CD4-positive, alpha-beta T cell (primary cell): ENCODE measurements around the gene NT5C1B. TPM values are rescaled to one million over a fixed set of nuclear protein-coding genes. Genes with fewer than 3 reads are reported as not detected.

Experiments
- ATAC-seq: fragments of 200-7000 bp; cut with Tn5 transposase; one replicate; pipeline ENCODE4 v1.10.0; 2022; ENCODE audit warnings: mild to moderate bottlenecking; ENCODE audit not compliant: poor library complexity
- CTCF ChIA-PET: fragments of 350-600 bp; sonication (Branson Sonifier 250); formaldehyde crosslinking; loops from one replicate; lab custom pipeline; 2021; ENCODE audit warnings: antibody characterized with exemption, inconsistent platforms; lab: Charles Lee
- POLR2A ChIA-PET: fragments of 350-600 bp; sonication (Branson Sonifier 250); formaldehyde crosslinking; loops from one replicate; lab custom pipeline; 2021; ENCODE audit warnings: antibody characterized with exemption, inconsistent platforms; lab: Charles Lee
- DNase-seq, 14 experiments: peaks; one replicate each; pipeline ENCODE4 v3.0.0-alpha.2; 2013 to 2020; ENCODE audit warnings: mixed read lengths in 2 of 14
- H3K27ac ChIP-seq, 2 donors: one replicate each; pipeline versions ENCODE4 v1.5.1 to v1.7.0; 2013; ENCODE audit warnings: low read length in 2 of 2, low read depth in 1 of 2, mild to moderate bottlenecking in 1 of 2
- H3K27me3 ChIP-seq, 2 experiments: 1 replicate in 1 of 2; 2 replicates in 1 of 2; pipeline versions ENCODE4 v1.6.1 to v1.7.0; 2013; ENCODE audit warnings: low read length in 2 of 2, control low read depth in 1 of 2, mild to moderate bottlenecking in 1 of 2, moderate library complexity in 1 of 2; ENCODE audit not compliant: insufficient read depth in 2 of 2, control insufficient read depth in 1 of 2
- H3K36me3 ChIP-seq: one replicate; pipeline ENCODE4 v1.6.1; 2013; ENCODE audit warnings: low read length, control low read depth; ENCODE audit not compliant: insufficient read depth
- H3K4me1 ChIP-seq: one replicate; pipeline ENCODE4 v1.6.1; 2013; ENCODE audit warnings: low read length, control low read depth; ENCODE audit not compliant: insufficient read depth
- H3K4me3 ChIP-seq: one replicate; pipeline ENCODE4 v1.5.1; 2013; ENCODE audit warnings: mild to moderate bottlenecking, low read length, moderate library complexity
- H3K9me3 ChIP-seq, 2 experiments: 1 replicate in 1 of 2; 2 replicates in 1 of 2; pipeline versions ENCODE4 v1.6.1 to v1.7.0; 2013; ENCODE audit warnings: low read length in 2 of 2, mild to moderate bottlenecking in 2 of 2, control low read depth in 1 of 2, moderate library complexity in 1 of 2; ENCODE audit not compliant: control insufficient read depth in 1 of 2, insufficient read depth in 1 of 2
- H3K27ac Mint-ChIP-seq: one replicate; pipeline ENCODE4 v1.8.0; 2020; ENCODE audit warnings: mixed read lengths
- H3K27me3 Mint-ChIP-seq: one replicate; pipeline ENCODE4 v1.8.0; 2021; ENCODE audit warnings: mixed read lengths
- H3K36me3 Mint-ChIP-seq: one replicate; pipeline ENCODE4 v1.8.0; 2021; ENCODE audit warnings: low read depth, mixed read lengths
- H3K4me1 Mint-ChIP-seq: one replicate; pipeline ENCODE4 v1.8.0; 2021; ENCODE audit warnings: low read depth, mixed read lengths
- H3K4me3 Mint-ChIP-seq: one replicate; pipeline ENCODE4 v1.8.0; 2020; ENCODE audit warnings: mild to moderate bottlenecking, mixed read lengths
- H3K9me3 Mint-ChIP-seq: one replicate; pipeline ENCODE4 v1.8.0; 2020; ENCODE audit warnings: mixed read lengths
- intact Hi-C, 2 experiments: fragments of 100-400 bp; cut with DNase I in 1 of 2; cut with micrococcal nuclease in 1 of 2; formaldehyde crosslinking; loops; one replicate each; pipeline versions ENCODE4 v1.15.1 to v1.9.0; 2023 to 2025; cut with DNase I, micrococcal nuclease
- total RNA-seq, 174 experiments: library from RNA in 2 of 174; stranded (reverse) in 2 of 174; gene quantifications; one replicate each; pipeline ENCODE4 v1.2.3 and lab custom pipeline; 2021 to 2026
- TF ChIP-seq, protein P1 (sequence below): fragments of 200-600 bp; IDR thresholded peaks from one replicate; pipeline ENCODE4 v1.8.0; 2022; ENCODE audit warnings: antibody characterized with exemption, mild to moderate bottlenecking

Gene NT5C1B
- total RNA-seq, 2 experiments from 2014 or later: not detected

DNA sequence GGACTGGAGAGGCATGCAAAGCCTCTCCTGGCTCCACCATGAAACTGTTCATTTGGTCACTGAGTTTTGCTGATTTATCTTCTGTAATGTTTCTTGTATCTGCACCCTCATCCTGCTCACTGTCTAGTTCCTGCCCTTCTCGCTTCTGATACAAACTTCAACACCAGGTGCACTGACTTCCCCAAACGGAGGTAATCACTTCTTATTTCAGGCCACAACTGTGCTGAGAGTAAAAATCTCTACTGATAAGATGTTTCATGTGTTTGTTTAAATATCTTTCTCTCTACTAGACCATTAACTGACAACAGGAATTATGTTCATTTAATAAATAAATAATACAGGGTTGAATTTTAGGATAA, 10.9 kb upstream of the NT5C1B start:
- H3K27ac ChIP-seq: no peak overlapping the region
- CTCF ChIA-PET: no interaction called here
- H3K36me3 ChIP-seq: no peaks in the 10 kb centered on the region
- Mint-ChIP-seq H3K4me1 (no peaks in the 10 kb centered on the region), H3K27me3 (no peaks in the 10 kb centered on the region), H3K4me3 (no peak overlapping the region), H3K36me3 (peaks cover 5% of the 10 kb centered on the region), H3K27ac (no peak overlapping the region), H3K9me3 (no peaks in the 10 kb centered on the region)
- no peak for DNase-seq
- intact Hi-C loops: no loop called here
- ATAC-seq: no peak
- H3K27me3 ChIP-seq: no peaks in the 10 kb centered on the region
- TF ChIP-seq, protein P1, sequence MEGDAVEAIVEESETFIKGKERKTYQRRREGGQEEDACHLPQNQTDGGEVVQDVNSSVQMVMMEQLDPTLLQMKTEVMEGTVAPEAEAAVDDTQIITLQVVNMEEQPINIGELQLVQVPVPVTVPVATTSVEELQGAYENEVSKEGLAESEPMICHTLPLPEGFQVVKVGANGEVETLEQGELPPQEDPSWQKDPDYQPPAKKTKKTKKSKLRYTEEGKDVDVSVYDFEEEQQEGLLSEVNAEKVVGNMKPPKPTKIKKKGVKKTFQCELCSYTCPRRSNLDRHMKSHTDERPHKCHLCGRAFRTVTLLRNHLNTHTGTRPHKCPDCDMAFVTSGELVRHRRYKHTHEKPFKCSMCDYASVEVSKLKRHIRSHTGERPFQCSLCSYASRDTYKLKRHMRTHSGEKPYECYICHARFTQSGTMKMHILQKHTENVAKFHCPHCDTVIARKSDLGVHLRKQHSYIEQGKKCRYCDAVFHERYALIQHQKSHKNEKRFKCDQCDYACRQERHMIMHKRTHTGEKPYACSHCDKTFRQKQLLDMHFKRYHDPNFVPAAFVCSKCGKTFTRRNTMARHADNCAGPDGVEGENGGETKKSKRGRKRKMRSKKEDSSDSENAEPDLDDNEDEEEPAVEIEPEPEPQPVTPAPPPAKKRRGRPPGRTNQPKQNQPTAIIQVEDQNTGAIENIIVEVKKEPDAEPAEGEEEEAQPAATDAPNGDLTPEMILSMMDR: no peak
- no peaks in the 10 kb centered on the region for H3K4me1 ChIP-seq
- POLR2A ChIA-PET: no interaction called here
- peaks cover 0 to 6% of the 10 kb centered on the region in 2 experiments for H3K9me3 ChIP-seq
- no peak overlapping the region for H3K4me3 ChIP-seq

DNA sequence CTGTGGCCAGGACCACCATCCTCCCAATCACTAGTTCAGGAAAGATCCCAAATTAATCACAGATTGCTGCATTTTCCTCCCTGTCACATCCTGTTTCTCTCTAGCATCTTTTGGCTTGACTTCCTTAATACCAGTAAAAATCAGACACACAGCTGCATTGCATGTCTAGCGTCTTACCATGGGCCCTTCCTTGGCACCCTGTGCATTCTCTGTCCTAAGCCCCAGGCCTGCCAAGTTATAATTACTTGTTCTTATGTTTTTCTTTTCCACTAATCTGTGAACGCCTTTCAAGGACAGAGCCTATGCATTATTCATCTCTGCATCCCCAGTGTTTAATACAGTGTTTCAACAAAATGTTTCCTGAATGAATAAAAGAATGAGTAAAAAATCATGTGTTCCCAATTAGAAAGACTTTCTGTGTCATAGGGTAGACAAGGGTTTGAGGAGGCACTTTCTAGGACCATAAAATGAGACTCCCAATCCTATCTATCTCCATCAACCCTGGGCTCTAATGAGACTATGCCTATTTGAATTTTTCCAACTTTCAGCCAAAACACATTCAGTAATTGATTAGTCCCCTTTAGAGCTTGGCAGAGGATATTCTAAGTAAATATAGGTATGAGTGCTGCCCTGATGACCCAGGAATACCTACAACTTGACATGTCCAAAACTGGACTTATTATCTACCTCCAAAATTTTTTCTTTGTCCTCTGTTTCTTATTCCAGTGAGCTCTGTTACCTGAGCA, 10.3 kb upstream of the NT5C1B start:
- Histone ChIP-seq H3K27ac (no peak overlapping the region), H3K4me1 (no peaks in the 10 kb centered on the region), H3K36me3 (no peaks in the 10 kb centered on the region), H3K27me3 (no peaks in the 10 kb centered on the region), H3K9me3 (peaks cover 0 to 6% of the 10 kb centered on the region in 2 experiments), H3K4me3 (no peak overlapping the region)
- peaks cover 5% of the 10 kb centered on the region for H3K36me3 Mint-ChIP-seq
- CTCF ChIA-PET: no interaction called here
- no peak overlapping the region for H3K27ac Mint-ChIP-seq
- ATAC-seq (no peak), DNase-seq (no peak)
- intact Hi-C loops: no loop called here
- H3K4me3 Mint-ChIP-seq: no peak overlapping the region
- no peaks in the 10 kb centered on the region for H3K4me1 Mint-ChIP-seq
- TF ChIP-seq, protein P1: no peak
- no peaks in the 10 kb centered on the region for H3K27me3 Mint-ChIP-seq
- no peaks in the 10 kb centered on the region for H3K9me3 Mint-ChIP-seq
- POLR2A ChIA-PET: no interaction called here

DNA sequence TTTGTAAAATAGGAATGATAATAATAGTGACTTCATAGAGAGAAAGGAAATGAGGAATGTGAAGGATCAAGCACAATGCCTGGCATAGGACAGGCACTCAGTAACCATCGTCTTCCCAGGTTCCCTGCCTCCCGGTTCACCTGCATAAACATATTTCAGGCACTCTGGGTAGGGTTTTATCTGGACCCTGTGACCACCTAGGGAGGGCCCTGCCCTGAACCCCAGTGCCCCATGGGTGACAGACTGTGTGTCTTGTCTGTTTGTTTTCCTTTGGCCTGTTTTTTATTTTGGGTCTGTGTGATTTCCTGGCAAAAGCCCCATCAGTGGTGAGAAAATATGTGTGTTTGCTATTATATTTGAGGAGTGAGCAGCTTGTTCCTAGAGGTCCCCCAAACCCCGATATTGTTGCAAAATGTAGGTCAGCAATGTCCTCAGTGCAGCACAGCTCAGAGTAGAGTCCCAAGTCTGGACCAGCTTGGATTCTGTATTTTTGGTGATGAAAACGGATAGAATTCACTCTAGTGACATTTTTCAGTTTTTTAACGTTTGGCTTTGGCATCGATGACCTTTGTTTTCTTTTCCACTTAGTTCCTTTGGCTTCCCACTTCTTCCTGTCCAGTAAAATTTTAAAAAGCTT, 9.6 kb upstream of the NT5C1B start:
- no peaks in the 10 kb centered on the region for H3K4me1 ChIP-seq
- H3K4me3 Mint-ChIP-seq: no peak overlapping the region
- H3K36me3 Mint-ChIP-seq: peaks cover 8% of the 10 kb centered on the region
- ChIA-PET POLR2A (no interaction called here), CTCF (no interaction called here)
- H3K9me3 ChIP-seq: peaks cover 0 to 6% of the 10 kb centered on the region in 2 experiments
- no peak overlapping the region for H3K4me3 ChIP-seq
- intact Hi-C loops: no loop called here
- no peaks in the 10 kb centered on the region for H3K27me3 ChIP-seq
- H3K27ac Mint-ChIP-seq: no peak overlapping the region
- no peaks in the 10 kb centered on the region for H3K4me1 Mint-ChIP-seq
- TF ChIP-seq, protein P1: no peak
- no peak for DNase-seq
- H3K27ac ChIP-seq: no peak overlapping the region
- H3K9me3 Mint-ChIP-seq: no peaks in the 10 kb centered on the region
- H3K27me3 Mint-ChIP-seq: no peaks in the 10 kb centered on the region
- ATAC-seq: no peak
- H3K36me3 ChIP-seq: no peaks in the 10 kb centered on the region
